ENCODE measurements around the gene PPP2CA. TPM values are rescaled to one million over a fixed set of nuclear protein-coding genes. Genes with fewer than 3 reads are reported as not detected.
A peak's percentile ranks its signal among the peaks of the same experiment; 100 is the strongest.
"Not testable (repeated sequence)": the region's sequence is repeated elsewhere in the genome, so short reads cannot be mapped to it uniquely, and the experiment has no call there.

Gene PPP2CA
- total RNA-seq, 2 experiments from 2014 or later: 188 to 195 TPM

DNA sequence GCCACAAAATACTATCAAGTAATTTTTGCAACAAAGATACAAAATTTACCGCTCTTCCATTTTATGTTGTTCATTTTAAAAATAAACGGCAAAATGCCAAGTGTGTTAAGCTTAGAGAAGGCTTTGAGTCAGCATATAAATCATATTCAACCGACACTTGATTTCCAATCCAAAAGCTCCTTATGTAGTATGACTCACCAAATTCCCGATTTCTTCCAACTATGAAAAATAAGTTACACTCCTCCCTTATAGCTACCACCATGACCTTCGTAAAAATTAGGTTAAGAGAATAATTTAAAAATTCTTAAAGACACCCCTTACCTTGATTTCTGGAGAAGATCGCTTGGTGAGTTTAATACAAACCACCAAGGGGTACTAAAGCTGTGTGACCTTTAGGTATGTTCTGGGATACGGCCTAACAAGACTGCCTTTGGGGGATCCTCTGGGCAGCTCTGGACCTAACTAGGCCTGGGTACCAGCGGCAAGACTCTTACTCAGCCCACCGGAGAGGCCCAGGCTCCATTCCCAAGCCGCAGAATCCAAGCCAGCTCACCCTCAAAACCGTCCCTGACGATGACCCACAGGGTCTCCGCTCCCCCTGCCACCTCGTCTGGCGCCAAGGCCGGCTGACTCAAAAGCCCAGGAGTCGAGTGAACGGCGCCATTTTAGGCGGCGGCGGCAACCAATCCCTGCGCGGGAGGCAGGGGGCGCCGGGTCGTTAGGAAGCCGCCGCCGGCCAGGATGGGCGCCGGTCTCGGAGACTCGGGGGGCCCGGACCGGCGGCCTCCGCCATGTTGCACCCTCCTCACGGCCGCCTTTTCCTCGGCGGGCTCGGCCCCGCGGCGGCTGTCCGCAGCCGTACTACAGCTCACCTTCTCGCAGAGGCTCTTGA, 739 bp downstream of the PPP2CA start:
- Mint-ChIP-seq H3K4me3 (peak overlapping the region; percentile 99), H3K36me3 (ENCODE audit: low read depth) (peaks cover 63% of the 10 kb centered on the region), H3K27ac (peak overlapping the region; percentile 100), H3K27me3 (no peaks in the 10 kb centered on the region), H3K4me1 (ENCODE audit: low read depth) (peaks cover 72% of the 10 kb centered on the region), H3K9me3 (no peaks in the 10 kb centered on the region)
- Histone ChIP-seq H3K9me3 (ENCODE audit: control insufficient read depth in 1 of 2, insufficient read depth in 1 of 2, low read length in 2 of 2) (no peaks in the 10 kb centered on the region), H3K27me3 (ENCODE audit: control insufficient read depth in 1 of 2, insufficient read depth in 2 of 2, low read length in 2 of 2) (no peaks in the 10 kb centered on the region), H3K36me3 (ENCODE audit: insufficient read depth, low read length) (peaks cover 20% of the 10 kb centered on the region), H3K4me3 (ENCODE audit: low read length) (peak overlapping the region; percentile 75), H3K4me1 (ENCODE audit: insufficient read depth, low read length) (peaks cover 29% of the 10 kb centered on the region), H3K27ac (ENCODE audit: low read depth in 1 of 2, low read length in 2 of 2) (peak overlapping the region; percentile 100)
- ATAC-seq (ENCODE audit: poor library complexity): peak; percentile 19
- intact Hi-C loops (cut with DNase I, micrococcal nuclease): loop anchor here (2.0 to 10.0 kb wide), 13 partner anchors 62 to 1730 kb away; partner anchors contain the start of genes C5orf24 (in 1 of the 2), CAMLG (in 1 of the 2), CDKL3 (in 1 of the 2) and CDKN2AIPNL (in 1 of the 2)
- POLR2A ChIA-PET: interaction anchor here (0.7 to 4.9 kb wide), 43 partner anchors 8 to 1668 kb away, joined by 3 to 112 read pairs (median 6); partner anchors contain the start of genes C5orf15, C5orf24, CAMLG and CDKL3
- CTCF ChIA-PET: interaction anchor here (0.9 to 1.5 kb wide), 6 partner anchors 11 to 362 kb away, joined by 3 to 8 read pairs (median 4); no protein-coding TSS in a partner anchor
- TF ChIP-seq, protein P1, sequence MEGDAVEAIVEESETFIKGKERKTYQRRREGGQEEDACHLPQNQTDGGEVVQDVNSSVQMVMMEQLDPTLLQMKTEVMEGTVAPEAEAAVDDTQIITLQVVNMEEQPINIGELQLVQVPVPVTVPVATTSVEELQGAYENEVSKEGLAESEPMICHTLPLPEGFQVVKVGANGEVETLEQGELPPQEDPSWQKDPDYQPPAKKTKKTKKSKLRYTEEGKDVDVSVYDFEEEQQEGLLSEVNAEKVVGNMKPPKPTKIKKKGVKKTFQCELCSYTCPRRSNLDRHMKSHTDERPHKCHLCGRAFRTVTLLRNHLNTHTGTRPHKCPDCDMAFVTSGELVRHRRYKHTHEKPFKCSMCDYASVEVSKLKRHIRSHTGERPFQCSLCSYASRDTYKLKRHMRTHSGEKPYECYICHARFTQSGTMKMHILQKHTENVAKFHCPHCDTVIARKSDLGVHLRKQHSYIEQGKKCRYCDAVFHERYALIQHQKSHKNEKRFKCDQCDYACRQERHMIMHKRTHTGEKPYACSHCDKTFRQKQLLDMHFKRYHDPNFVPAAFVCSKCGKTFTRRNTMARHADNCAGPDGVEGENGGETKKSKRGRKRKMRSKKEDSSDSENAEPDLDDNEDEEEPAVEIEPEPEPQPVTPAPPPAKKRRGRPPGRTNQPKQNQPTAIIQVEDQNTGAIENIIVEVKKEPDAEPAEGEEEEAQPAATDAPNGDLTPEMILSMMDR (IDR thresholded peaks at IDR 0.05): no peak
- DNase-seq: peak; percentile 26 to 84 (median 50)

DNA sequence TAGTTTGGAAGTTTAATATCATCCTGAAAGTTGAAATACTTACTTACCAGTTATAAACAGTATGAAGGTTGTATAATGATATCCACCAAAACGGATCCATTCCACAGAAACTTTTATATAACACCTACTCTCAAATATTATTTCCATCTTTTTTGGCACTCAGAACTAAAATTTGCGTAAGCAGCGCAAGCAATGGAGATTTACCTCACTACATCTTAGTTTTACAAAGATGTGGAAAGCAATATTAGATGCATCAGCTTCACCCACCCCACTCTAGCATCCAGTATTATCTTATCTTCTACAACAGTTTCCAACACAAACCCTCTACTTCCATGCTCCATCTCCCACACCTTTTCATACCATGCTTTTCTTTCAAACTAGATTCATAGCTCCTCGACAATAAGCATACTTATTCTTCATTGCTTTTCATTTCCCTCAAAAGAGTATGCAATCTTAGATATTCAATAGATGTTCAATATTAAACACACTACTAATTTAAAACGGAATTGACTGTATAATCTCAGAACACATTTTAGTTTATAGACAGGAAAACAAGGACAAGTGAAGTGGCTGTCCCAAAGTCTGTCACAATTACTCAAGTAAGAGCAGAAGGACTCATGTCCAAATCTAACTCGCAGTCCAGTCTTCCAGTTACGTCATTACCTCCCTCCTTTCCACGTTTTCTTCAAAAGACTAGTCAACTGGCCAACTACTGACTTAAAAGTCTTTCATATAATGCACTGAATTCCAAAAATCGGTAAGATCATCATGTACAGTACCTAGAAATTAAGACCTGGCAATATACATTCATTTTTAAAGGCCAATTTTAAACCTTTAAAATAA, 2.2 kb downstream of the PPP2CA start:
- ATAC-seq (ENCODE audit: poor library complexity) (no peak), DNase-seq (no peak)
- Mint-ChIP-seq H3K36me3 (ENCODE audit: low read depth) (peaks cover 75% of the 10 kb centered on the region), H3K9me3 (no peaks in the 10 kb centered on the region), H3K27ac (peak overlapping the region; percentile 100), H3K4me3 (peak overlapping the region; percentile 99), H3K4me1 (ENCODE audit: low read depth) (peaks cover 87% of the 10 kb centered on the region), H3K27me3 (no peaks in the 10 kb centered on the region)
- Histone ChIP-seq H3K9me3 (ENCODE audit: control insufficient read depth in 1 of 2, insufficient read depth in 1 of 2, low read length in 2 of 2) (no peaks in the 10 kb centered on the region), H3K27ac (ENCODE audit: low read depth in 1 of 2, low read length in 2 of 2) (no peak overlapping the region), H3K27me3 (ENCODE audit: control insufficient read depth in 1 of 2, insufficient read depth in 2 of 2, low read length in 2 of 2) (no peaks in the 10 kb centered on the region), H3K4me3 (ENCODE audit: low read length) (peak overlapping the region; percentile 75), H3K36me3 (ENCODE audit: insufficient read depth, low read length) (peaks cover 28% of the 10 kb centered on the region), H3K4me1 (ENCODE audit: insufficient read depth, low read length) (peaks cover 43% of the 10 kb centered on the region)
- TF ChIP-seq, protein P1 (IDR thresholded peaks at IDR 0.05): no peak
- POLR2A ChIA-PET: interaction anchor here (0.6 to 4.9 kb wide), 2 partner anchors 47 to 59 kb away, joined by 3 to 112 read pairs; partner anchors contain the start of gene SKP1
- CTCF ChIA-PET: interaction anchor here (1.0 to 1.1 kb wide), 2 partner anchors 9 to 184 kb away, joined by 3 read pairs; no protein-coding TSS in a partner anchor
- intact Hi-C loops (cut with DNase I, micrococcal nuclease): loop anchor here (2.0 to 10.0 kb wide), 4 partner anchors 65 to 1729 kb away; partner anchors contain the start of genes C5orf24 (in 1 of the 2), CDKN2AIPNL (in 1 of the 2) and IRF1 (in 1 of the 2)

DNA sequence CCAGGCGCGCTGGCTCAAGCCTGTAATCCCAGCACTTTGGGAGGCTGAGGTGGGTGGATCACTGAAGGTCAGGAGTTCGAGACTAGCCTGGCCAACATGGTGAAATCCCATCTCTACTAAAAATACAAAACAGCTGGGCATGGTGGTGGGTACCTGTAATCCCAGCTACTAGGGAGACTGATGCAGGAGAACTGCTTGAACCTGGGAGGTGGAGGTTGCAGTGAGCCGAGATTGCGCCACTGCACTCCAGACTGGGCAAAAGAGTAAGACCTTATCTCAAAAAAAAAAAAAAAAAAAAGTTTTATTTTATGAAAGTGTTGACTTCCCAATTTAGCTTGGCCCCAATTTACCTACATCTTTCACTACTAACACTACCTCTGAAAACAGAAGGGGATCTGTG, 4.2 kb downstream of the PPP2CA start:
- H3K27ac Mint-ChIP-seq: peak overlapping the region; percentile 8
- H3K4me3 ChIP-seq (ENCODE audit: low read length); DNase-seq; H3K9me3 ChIP-seq (ENCODE audit: control insufficient read depth in 1 of 2, insufficient read depth in 1 of 2, low read length in 2 of 2); H3K27me3 Mint-ChIP-seq; H3K27me3 ChIP-seq (ENCODE audit: control insufficient read depth in 1 of 2, insufficient read depth in 2 of 2, low read length in 2 of 2); H3K27ac ChIP-seq (ENCODE audit: low read depth in 1 of 2, low read length in 2 of 2); H3K9me3 Mint-ChIP-seq; ATAC-seq (ENCODE audit: poor library complexity): not testable (repeated sequence)
- ChIA-PET POLR2A (interaction anchor here (0.7 to 1.0 kb wide), 2 partner anchors 14 to 18 kb away, joined by 3 read pairs; no protein-coding TSS in a partner anchor), CTCF (interaction anchor here (0.6 kb wide), 1 partner anchor 495 kb away, joined by 3 read pairs; no protein-coding TSS in a partner anchor)
- intact Hi-C loops (cut with DNase I, micrococcal nuclease): loop anchor here in 1 of 2 experiments (10.0 kb wide), 3 partner anchors 193 to 1727 kb away; partner anchors contain the start of genes C5orf24, CDKN2AIPNL and IRF1
- H3K4me3 Mint-ChIP-seq: peak overlapping the region; percentile 73
- H3K4me1 Mint-ChIP-seq (ENCODE audit: low read depth): peaks cover 95% of the 10 kb centered on the region
- peaks cover 35% of the 10 kb centered on the region for H3K36me3 ChIP-seq (ENCODE audit: insufficient read depth, low read length)
- H3K36me3 Mint-ChIP-seq (ENCODE audit: low read depth): peaks cover 86% of the 10 kb centered on the region
- H3K4me1 ChIP-seq (ENCODE audit: insufficient read depth, low read length): peaks cover 39% of the 10 kb centered on the region

All from CD4-positive, alpha-beta T cell (primary cell).